ENCODE measurements around the gene PIK3C3.
"Not testable (repeated sequence)": the region's sequence is repeated elsewhere in the genome, so short reads cannot be mapped to it uniquely, and the experiment has no call there.

The PIK3C3 gene

DNA sequence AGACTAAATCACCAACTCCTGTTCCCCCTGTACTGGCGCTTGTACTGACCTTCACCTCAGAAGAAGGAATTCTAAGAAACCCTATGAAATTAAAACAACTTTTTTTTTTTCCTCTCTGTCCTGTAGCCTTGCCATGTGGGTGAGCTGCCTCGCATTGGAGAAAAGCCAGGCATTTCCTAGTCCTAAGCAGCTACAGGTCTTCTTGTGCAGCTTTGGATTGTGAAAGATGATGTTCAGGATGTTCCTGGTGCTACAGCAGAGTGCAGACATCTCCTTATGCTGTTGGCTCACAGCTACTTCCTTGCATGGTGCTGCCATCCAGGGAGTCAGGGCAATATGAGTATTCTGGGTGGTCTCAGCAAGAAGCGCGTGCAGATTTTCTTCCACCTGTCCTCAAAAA, 11.9 kb downstream of the PIK3C3 start:
- no peak for DNase-seq

DNA sequence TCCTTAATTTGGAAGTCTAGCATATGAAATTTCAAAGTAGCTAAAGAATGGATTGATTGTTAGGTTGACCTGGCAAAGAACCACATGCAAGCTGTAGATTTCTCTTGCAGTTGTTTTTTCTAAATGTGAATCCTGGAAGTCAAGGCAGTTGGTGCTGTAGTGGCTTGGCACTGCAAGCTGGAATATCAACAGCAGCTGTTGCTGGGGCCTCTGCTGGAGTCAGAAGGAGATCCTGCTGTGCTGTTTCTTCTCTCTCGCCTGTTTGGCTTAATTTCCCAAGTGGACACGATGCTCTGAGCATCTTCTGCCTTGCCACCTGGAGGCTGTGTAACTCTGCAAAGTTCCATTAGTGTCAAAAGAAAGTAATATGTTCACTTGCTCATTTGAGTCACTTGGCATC, 12.6 kb downstream of the PIK3C3 start:
- no peak for DNase-seq

GRCh38 chr18:41969881-41970280, 14.8 kb downstream of the PIK3C3 start:
- DNase-seq: no peak

DNA sequence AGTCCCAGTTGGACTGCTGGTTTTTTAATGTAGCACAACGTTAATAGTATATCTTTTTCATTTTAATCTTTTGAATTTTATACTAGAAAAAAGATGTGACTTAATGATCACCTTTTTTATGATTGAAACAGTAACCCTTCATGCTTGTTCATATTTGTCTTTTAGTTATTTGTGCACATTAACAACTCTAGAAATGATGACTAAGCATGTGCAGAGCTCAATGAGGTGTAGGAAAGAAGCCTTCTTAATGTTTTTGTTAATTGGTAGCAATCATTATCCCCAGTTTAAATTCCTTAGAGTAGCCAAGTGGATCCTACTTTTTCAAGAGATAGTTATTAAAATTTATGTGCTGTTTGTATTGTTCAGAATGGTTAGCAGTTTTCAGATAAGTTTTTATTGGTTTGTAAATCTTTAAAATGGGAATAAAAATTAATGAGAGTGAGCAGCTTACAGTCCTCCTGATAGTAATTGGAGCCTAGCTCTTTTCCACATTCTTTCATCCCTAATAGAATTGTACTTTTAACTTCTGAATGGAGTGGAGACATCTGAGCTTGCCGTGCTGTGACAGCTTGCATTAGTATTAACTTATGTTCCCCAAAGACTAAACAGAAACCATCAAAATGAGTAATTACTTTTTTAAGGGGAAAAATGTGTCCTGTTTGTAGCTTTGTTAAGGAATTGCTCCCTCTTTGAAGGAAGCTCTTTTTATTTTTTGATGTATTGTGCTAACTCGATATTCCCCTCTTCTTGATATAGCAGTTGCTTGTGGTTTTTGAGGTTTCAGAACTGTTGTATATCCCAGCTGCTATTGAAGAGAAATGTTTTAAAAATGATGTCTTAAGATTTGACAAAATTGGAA, 17.3 kb downstream of the PIK3C3 start:
- DNase-seq: no peak

GRCh38 chr18:41973983-41974382, 18.9 kb downstream of the PIK3C3 start:
- DNase-seq: no peak

DNA sequence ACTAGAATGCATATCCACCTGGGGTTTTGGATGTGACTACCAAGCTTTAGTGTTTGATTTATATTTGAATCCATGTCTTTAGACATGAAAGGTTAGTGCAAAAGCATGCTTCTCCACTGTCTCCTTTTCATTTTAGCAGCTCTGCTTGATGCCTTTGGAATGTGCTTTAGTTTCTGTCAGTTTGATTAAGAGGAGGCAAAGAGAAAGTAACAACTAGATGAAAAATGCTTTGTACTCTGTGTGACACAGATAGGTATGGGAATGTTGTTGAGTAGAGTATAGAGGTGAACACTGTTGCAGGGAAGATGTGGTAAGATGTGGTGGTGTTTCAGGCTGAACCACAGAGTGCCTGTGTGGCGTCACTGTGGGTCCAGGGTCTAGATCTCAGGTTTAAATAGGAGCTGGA, 19.8 kb downstream of the PIK3C3 start:
- no peak for DNase-seq

DNA sequence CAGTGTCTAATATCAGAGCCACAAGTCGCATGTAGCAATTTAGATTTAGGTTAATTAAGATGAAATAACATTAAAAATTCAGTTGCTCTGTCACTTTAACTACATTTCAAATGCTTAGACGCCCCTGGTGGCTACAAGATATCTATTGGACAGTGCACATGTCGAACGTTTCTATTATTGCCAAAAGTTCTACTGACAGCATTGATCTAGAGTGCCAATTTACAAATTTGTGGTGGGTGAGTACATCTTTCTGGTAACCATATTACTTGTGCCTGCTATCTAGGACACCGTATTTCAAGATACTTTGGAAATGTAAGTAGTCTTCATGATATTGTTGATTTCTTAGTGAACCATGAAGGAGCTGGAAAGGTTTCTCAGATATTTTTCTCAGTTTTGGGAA, 20.2 kb downstream of the PIK3C3 start:
- no peak for DNase-seq

GRCh38 chr18:41977233-41977632, 22.2 kb downstream of the PIK3C3 start:
- DNase-seq: no peak

- DNase-seq: no peak
These were observed 28.1 kb downstream of the PIK3C3 start for GRCh38 chr18:41982942-41983660.

DNA sequence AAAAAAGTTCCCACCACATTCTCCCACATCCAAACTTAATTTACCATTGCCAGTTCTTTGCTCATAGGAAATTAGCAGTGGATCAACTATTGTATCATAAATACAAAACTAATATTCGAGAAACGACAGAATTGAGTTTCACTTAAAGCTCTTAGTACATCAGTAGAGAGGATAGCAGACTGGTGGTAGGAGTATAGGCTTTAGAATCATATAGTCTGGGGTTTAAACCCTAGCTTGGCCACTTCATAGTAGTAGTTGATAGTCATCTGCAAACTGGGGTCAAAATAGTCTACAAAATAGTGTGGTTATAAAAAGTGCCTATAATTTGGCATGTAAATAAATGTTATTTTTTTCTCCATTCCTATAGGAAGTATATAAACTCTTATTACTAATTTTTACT, 30.9 kb downstream of the PIK3C3 start:
- DNase-seq: no peak

GRCh38 chr18:41989508-41989907, 34.5 kb downstream of the PIK3C3 start:
- no peak for DNase-seq

DNA sequence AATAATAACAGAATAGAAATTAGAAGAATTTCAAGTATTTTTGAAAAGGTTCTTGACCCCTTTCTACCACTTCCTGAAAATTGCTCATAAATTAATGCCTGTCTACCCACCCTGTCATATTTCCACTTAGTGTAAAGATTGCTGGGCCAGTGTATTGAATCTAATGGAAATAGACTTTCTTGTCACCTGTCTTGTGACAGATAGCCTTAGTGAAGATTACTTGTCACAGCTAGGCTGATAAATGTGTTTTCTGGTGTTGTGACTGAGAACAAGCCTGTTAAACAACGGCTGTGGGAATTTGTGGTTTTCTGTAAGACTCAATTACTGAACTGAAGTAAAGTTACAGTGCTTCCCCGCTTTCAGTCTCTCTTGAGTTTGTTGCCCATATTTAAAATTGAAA, 37.0 kb downstream of the PIK3C3 start:
- DNase-seq: no peak

DNA sequence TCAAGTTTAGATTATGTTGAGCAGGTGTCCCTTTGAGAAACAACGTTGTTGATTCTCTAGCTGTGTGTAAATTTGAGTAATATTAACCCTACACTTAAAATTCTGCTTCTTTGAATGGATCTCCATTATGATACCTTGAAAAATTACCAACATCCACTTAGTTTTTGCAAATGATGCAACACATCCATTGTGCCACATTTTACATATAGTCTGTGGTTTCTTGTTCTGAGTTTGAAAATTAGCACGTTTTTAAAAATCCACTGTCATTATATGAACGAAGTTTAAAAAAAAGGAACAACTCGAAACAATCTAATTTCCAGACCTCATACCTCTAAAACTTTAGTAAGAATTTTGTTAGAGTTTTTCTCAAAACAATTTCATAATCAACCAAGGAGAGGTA, 37.7 kb downstream of the PIK3C3 start:
- no peak for DNase-seq

GRCh38 chr18:41993151-41993550, 38.1 kb downstream of the PIK3C3 start:
- DNase-seq: no peak

DNA sequence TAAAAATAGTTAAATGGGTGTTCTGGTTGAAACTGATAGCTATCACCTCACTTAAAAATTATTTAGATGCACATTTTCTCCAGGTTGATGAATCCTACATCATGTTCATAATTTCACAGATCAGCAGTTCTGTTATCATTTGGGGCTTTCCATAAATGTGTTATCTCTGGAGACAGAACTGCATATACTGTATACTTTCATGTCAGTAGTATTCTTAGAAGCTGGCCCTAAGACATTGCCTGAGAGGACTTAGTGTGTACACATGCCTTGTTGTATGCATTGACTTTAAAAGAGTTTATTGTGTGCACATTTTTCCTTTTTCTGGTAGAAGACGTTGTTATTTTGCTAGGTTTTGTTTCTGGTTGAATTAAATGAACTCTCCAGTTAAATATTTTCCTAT, 41.0 kb downstream of the PIK3C3 start:
- no peak for DNase-seq

DNA sequence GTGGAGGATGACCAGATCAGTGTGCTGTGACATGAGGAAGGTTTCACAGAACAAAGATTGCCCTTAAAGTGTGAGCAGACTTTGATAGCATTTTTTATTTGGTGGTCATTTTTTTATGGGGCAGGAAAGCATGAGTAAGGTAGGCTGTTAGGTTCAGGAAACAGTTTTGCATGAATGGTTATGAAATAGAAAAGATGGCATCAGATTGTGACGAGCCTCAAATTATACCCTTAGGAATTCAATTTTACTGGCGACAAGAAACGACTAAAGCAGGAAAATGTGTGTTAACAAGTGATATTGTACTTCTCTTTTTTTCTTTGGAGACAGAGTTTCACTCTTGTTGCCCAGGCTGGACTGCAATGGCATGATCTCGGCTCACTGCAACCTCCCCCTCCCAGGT, 44.7 kb downstream of the PIK3C3 start:
- DNase-seq: no peak

GRCh38 chr18:42001801-42002200, 46.8 kb downstream of the PIK3C3 start:
- DNase-seq: no peak

DNA sequence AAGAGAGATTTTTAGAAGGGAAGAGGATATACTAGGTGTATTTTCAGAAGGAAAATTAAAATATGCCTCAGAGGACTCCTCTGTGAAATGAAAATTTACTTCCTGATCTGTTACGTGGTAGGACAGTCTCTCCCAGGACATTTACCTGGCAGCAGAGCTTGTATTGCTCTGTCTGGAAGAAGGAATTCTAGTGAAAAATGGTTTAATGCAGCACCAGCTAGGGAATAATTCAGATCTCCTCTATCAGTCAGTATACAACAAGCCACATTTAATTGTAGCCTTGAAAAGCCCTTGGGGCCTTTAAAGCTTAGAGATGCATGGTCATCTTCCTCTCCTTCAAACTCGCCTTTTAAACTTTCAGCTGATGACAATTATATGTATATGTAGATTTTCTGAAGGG, 49.6 kb downstream of the PIK3C3 start:
- DNase-seq: no peak

DNA sequence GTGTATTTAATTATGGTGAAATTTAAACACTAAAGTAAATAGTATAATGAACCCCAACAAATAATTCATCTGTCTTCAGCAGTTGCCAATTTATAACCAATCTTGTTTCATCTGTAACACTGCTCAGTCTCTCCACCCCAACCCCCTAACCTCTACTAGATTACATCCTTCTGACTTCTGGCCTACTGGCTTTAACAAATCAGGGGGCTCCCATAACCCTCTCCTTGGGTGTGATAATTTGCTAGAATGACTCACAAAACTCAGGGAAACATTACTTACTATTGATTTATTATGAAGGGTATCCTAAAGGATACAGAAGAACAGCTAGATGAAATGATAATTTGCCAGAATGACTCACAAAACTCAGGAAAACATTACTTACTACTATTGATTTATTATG, 50.7 kb downstream of the PIK3C3 start:
- DNase-seq: no peak

- not testable (repeated sequence) for DNase-seq
These were observed 54.4 kb downstream of the PIK3C3 start for GRCh38 chr18:42009457-42009856.

DNA sequence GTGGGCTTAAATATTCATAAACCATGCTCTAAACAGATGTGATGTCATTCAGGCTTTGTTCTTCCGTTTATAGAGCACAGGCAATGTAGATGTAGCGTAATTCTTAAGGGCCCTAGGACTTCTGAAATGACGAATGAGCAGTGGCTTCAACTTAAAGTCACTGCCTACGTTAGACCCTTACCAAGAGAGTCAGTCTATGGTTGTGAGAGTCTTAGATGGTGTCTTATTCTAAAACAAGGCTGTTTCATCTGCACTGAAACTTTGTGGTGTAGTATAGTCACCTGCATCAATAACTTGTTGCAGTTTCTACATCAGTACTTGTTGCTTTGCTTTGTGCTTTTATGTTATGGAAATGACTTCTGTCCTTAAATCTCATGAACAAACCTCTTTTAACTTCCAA, 56.0 kb downstream of the PIK3C3 start:
- DNase-seq: no peak

DNA sequence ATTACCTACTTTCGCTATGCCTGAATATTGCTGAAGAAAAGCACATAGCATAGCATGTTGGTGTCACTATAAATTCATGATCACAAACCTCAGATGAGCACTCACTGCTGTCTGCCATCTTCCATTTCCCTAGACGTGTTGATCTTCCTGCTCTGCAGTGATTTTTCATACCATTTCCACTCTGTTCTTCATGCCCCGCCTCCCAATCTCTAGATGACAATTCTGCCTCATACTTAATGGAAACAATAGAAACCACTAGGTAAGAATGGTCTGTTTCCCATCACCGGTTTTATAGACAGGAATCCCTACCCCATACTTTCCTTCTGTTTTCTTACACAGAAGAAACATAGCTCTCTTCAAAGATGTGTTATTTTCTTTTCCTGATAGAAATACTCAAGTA, 63.8 kb downstream of the PIK3C3 start:
- DNase-seq: no peak

DNA sequence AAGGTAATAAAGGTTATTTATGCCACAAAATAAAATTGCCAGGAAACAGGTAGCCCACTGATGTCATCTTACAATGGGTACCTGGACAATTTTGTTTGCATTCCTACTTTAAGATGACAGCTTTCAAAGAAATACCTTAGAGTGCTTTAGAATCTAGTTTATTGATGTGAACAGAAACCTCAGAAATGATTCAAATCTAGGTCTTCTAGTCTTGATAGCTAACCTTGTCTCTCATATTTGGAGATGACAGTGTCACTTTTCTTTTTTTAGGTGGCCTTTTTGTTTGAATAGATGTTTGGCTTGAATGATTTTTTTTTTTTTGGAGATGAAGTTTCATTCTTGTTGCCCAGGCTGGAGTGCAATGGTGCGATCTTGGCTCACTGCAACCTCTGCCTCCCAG, 69.1 kb downstream of the PIK3C3 start:
- no peak for DNase-seq

DNA sequence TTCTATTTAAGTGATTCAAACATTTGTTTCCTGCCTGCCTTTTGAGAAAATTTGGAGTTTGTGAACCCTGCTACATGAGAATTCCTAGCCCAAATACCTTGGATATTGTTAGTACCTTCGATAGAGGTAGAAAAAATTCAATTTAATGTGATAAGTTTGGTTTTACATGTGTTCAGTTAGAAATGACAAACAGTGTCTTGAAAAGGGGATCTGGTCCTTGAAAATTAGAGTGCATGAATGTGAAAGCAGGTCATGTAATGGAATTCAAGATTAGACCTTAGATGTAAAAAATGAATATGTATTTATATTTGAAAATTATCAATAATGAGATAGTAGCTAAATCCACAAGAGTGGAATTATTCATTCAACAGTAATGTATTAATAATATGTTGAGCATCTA, 70.5 kb downstream of the PIK3C3 start:
- no peak for DNase-seq

All from DMS53 (cell line).